Loucy (cell line): Measurements from ENCODE around the gene B2M.
"Not testable (repeated sequence)": the region's sequence is repeated elsewhere in the genome, so short reads cannot be mapped to it uniquely, and the experiment has no call there.

Experiments used
- H2AFZ ChIP-seq: fragments of 200-600 bp; sonication (generic); 2 replicates; pipeline ENCODE4 v1.6.0; 2016; ENCODE audit warnings: antibody characterized with exemption, mild to moderate bottlenecking, low read length, moderate library complexity
- H3F3A ChIP-seq: fragments of 200-600 bp; 2 replicates; pipeline ENCODE4 v1.6.0; 2016; ENCODE audit warnings: antibody characterized with exemption, low read depth, mild to moderate bottlenecking
- H3K27me3 ChIP-seq: fragments of 200-600 bp; sonication (generic); 2 replicates; pipeline ENCODE4 v1.6.1; 2014; ENCODE audit warnings: low read length, mild to moderate bottlenecking; ENCODE audit not compliant: insufficient read depth, poor library complexity, severe bottlenecking
- H3K36me3 ChIP-seq: fragments of 200-600 bp; sonication (generic); 2 replicates; pipeline ENCODE4 v1.6.1; 2016; ENCODE audit warnings: low read length; ENCODE audit not compliant: insufficient read depth
- H3K4me1 ChIP-seq: fragments of 200-600 bp; sonication (generic); 2 replicates; pipeline ENCODE4 v1.5.1; 2014; ENCODE audit warnings: low read length, mild to moderate bottlenecking; ENCODE audit not compliant: insufficient read depth, poor library complexity, severe bottlenecking
- H3K4me2 ChIP-seq: fragments of 200-600 bp; sonication (generic); 2 replicates; pipeline ENCODE4 v1.6.0; 2014; ENCODE audit warnings: antibody characterized with exemption, low read length, low read depth, mild to moderate bottlenecking; ENCODE audit not compliant: poor library complexity, severe bottlenecking
- H3K4me3 ChIP-seq: fragments of 200-600 bp; sonication (generic); 2 replicates; pipeline ENCODE4 v1.5.1; 2014; ENCODE audit warnings: low read length, mild to moderate bottlenecking, mixed read lengths; ENCODE audit not compliant: poor library complexity, severe bottlenecking
- H3K79me2 ChIP-seq: fragments of 200-600 bp; sonication (generic); 2 replicates; pipeline ENCODE4 v1.6.1; 2014; ENCODE audit warnings: low read length; ENCODE audit not compliant: insufficient read depth
- H3K9ac ChIP-seq: fragments of 200-600 bp; sonication (generic); 2 replicates; pipeline ENCODE4 v1.6.0; 2014; ENCODE audit warnings: mild to moderate bottlenecking, low read depth, low read length, moderate library complexity; ENCODE audit not compliant: poor library complexity, severe bottlenecking
- H3K9me2 ChIP-seq: fragments of 200-600 bp; sonication (generic); replicated peaks from 2 replicates; pipeline ENCODE4 v1.6.1; 2016; ENCODE audit warnings: low read depth, low read length, mixed read lengths
- H3K9me3 ChIP-seq: fragments of 200-600 bp; sonication (generic); 2 replicates; pipeline ENCODE4 v1.6.1; 2014; ENCODE audit warnings: mild to moderate bottlenecking, antibody characterized with exemption, low read length, low read depth; ENCODE audit not compliant: insufficient read depth
- H4K20me1 ChIP-seq: fragments of 200-600 bp; sonication (generic); 2 replicates; pipeline ENCODE4 v1.6.0; 2014; ENCODE audit warnings: antibody characterized with exemption, low read length, mild to moderate bottlenecking; ENCODE audit not compliant: insufficient read depth, poor library complexity, severe bottlenecking
- EZH2phosphoT487 ChIP-seq: fragments of 200-600 bp; IDR thresholded peaks from 2 replicates; pipeline ENCODE4 v1.6.1; 2018; ENCODE audit warnings: antibody characterized with exemption, mild to moderate bottlenecking, moderate library complexity, borderline replicate concordance
- TF ChIP-seq, protein P1 (sequence below): fragments of 200-600 bp; sonication (generic); conservative IDR thresholded peaks from 2 replicates; pipeline ENCODE4 v1.5.1; 2014; ENCODE audit warnings: mild to moderate bottlenecking, antibody characterized with exemption, low read length

Gene B2M

DNA sequence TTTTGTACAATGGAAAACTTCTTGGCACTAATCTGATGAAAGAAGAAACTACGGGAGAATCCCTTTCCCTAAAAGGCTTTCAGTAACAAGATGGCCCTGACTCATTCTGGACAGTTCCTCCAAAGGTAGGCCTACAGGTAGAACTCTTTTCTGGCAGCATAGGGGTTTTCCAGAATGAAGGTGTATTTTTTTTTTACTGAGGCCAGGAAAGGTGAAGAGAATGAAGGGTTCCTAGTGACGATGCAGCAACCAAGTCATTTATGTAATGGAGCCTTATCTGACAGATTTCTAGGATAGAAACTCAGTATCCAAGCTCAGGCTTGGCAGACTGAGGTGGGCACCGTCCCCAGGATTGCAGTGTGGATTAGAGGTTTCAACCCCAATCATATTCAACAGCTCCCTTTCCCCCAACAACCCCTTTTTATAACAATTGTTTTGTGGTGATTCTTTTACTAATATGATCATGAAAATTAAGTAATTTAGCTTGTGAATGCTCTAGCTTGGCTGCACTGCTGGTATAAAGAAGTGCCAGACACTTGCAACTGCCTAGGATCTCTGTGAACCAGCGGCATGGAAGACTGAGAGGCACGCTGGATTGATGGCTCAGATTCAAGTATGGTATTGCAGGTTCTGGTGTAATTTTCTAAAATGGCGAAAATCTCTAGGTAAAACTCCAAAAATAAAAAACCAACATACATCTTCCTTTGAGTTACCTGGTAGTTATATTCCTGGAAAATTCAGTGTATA, 16.3 kb downstream of the B2M start:
- Histone ChIP-seq H3K4me3 (peak overlapping the region; percentile 94), H3K4me1 (peaks cover 65% of the 10 kb centered on the region), H3K9ac (peak overlapping the region; percentile 96), H4K20me1 (no peaks in the 10 kb centered on the region), H3K79me2 (peaks cover 33% of the 10 kb centered on the region), H3K27me3 (no peaks in the 10 kb centered on the region), H3K9me3 (no peaks in the 10 kb centered on the region), H3K9me2 (no peaks in the 10 kb centered on the region), H3F3A (peaks cover 6% of the 10 kb centered on the region), H3K4me2 (peak overlapping the region; percentile 89), H2AFZ (no peak overlapping the region), H3K36me3 (no peaks in the 10 kb centered on the region)
- TF ChIP-seq, protein P1, sequence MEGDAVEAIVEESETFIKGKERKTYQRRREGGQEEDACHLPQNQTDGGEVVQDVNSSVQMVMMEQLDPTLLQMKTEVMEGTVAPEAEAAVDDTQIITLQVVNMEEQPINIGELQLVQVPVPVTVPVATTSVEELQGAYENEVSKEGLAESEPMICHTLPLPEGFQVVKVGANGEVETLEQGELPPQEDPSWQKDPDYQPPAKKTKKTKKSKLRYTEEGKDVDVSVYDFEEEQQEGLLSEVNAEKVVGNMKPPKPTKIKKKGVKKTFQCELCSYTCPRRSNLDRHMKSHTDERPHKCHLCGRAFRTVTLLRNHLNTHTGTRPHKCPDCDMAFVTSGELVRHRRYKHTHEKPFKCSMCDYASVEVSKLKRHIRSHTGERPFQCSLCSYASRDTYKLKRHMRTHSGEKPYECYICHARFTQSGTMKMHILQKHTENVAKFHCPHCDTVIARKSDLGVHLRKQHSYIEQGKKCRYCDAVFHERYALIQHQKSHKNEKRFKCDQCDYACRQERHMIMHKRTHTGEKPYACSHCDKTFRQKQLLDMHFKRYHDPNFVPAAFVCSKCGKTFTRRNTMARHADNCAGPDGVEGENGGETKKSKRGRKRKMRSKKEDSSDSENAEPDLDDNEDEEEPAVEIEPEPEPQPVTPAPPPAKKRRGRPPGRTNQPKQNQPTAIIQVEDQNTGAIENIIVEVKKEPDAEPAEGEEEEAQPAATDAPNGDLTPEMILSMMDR, result no peak
- no peak for TF ChIP-seq EZH2phosphoT487

DNA sequence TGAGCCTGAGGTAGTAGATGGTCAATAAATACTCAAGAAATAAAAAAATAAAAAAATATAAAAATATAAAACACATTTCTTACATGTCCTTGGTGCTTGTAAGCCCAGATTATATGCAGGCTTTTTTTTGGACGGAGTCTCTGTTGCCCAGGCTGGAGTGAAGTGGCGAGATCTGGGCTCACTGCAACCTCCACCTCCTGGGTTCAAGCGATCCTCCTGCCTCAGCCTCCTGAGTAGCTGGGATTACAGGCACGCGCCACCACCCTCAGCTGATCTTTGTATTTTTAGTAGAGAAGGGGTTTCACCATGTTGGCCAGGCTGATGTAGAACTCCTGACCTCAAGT, 16.9 kb downstream of the B2M start:
- peak overlapping the region; percentile 96 for H3K9ac ChIP-seq
- peaks cover 33% of the 10 kb centered on the region for H3K79me2 ChIP-seq
- peak overlapping the region; percentile 68 for H2AFZ ChIP-seq

DNA sequence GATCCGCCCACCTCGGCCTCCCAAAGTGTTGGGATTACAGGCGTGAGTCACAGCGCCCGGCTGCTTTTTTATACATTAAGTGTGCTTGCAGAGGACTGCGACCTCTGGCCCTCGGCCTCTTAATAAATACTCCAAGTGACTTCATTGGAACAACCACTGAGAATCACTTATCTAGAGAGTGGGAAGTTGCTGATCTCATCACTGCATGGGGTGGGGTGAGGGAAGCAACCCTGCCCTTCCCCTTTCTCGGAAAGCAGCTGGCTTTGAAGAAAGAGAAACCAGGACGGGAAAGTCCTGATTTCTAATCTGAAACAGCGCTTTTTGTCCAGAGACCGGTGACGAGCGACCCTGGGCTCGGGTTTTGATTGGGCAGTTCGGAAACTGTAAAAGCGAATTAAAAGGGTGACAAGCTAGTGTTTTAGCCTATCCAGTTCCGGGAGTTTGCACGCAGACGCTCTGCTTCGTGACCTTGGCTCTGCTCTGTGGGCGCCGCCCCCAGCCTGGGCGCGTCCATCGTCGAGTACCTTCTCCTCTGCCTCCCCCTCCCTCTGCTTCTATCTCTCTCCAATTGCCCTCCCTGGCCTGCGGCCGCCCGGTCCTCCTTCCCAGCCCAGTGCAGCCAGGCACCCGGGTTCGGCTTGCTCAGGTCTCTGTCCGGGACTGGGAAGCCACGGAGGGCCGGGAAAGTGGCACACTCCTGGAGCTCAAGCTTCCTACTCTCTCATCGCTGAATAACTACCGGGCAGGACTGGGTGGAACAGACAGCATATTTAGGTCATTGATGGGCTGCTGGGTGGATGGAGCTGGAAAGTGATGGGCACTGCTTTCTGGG, 17.5 kb downstream of the B2M start:
- Histone ChIP-seq H3K4me1 (peaks cover 61% of the 10 kb centered on the region), H3K79me2 (peaks cover 33% of the 10 kb centered on the region), H3K9me2 (no peaks in the 10 kb centered on the region), H3F3A (peaks cover 6% of the 10 kb centered on the region), H3K4me3 (peak overlapping the region; percentile 94), H3K36me3 (no peaks in the 10 kb centered on the region), H3K27me3 (no peaks in the 10 kb centered on the region), H3K4me2 (peak overlapping the region; percentile 94), H2AFZ (peak overlapping the region; percentile 96), H4K20me1 (no peaks in the 10 kb centered on the region), H3K9me3 (no peaks in the 10 kb centered on the region), H3K9ac (peak overlapping the region; percentile 96)
- TF ChIP-seq EZH2phosphoT487, result no peak
- TF ChIP-seq, protein P1, result no peak

More for the DNA sequence above, 16.9 kb downstream of the B2M start:
- not testable (repeated sequence) for H3K27me3 ChIP-seq, H3K9me2 ChIP-seq, H3K9me3 ChIP-seq, H3F3A ChIP-seq, H3K36me3 ChIP-seq, H4K20me1 ChIP-seq
- Histone ChIP-seq H3K4me3 (peak overlapping the region; percentile 94), H3K4me2 (peak overlapping the region; percentile 89), H3K4me1 (peaks cover 65% of the 10 kb centered on the region)
